Neutrophil (primary cell): Measurements from ENCODE around the gene SRSF4.

Source experiments
- H3K27ac ChIP-seq: fragments of 200-600 bp; sonication (generic); 2 replicates; pipeline ENCODE4 v1.5.1; 2016; ENCODE audit warnings: mild to moderate bottlenecking, moderate library complexity
- H3K27me3 ChIP-seq: fragments of 200-600 bp; sonication (generic); 2 replicates; pipeline ENCODE4 v1.6.0; 2016; ENCODE audit warnings: mild to moderate bottlenecking
- H3K36me3 ChIP-seq: fragments of 200-600 bp; sonication (generic); 2 replicates; pipeline ENCODE4 v1.5.1; 2017
- H3K4me1 ChIP-seq, 2 experiments: fragments of 200-600 bp in 1 of 2; sonication (generic) in 1 of 2; 1 replicate in 1 of 2; 2 replicates in 1 of 2; pipeline versions ENCODE4 v1.5.1 to v1.6.1; 2013 to 2016; ENCODE audit warnings: low read depth in 1 of 2, low read length in 1 of 2, mild to moderate bottlenecking in 1 of 2, moderate library complexity in 1 of 2; ENCODE audit not compliant: control insufficient read depth in 1 of 2, insufficient read depth in 1 of 2
- H3K4me3 ChIP-seq, 2 experiments: fragments of 200-600 bp in 1 of 2; sonication (generic) in 1 of 2; 1 replicate in 1 of 2; 2 replicates in 1 of 2; pipeline ENCODE4 v1.5.1; 2013 to 2016; ENCODE audit warnings: low read depth in 1 of 2, low read length in 1 of 2, mild to moderate bottlenecking in 1 of 2, moderate library complexity in 1 of 2
- H3K9me3 ChIP-seq: fragments of 200-600 bp; sonication (generic); 2 replicates; pipeline ENCODE4 v1.5.1; 2016
- TF ChIP-seq, protein P1 (sequence below): fragments of 200-600 bp; sonication (generic); IDR thresholded peaks from 2 replicates; pipeline ENCODE4 v1.5.1; 2016; ENCODE audit warnings: antibody characterized with exemption

SRSF4 gene

DNA sequence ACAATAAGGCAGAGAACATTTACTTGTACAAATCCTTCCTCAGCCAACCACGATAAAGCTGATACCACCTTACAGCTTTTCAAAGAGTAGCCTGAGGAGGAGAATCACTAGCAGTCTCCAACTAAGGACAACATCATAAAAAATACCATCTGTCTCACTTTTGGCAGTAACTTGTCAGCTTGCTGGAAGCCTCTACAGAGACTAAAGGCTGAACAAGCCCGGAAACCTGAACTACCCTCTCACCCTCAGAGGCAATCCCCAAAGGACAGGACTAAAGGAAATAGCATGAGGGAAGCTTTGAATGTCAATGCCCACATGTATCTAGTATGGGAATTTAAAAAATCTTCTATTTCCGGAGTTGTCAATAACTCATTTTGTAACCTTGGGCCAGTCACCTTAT lies 10.6 kb downstream of the SRSF4 start:
- peak overlapping the region; percentile 9 for H3K27ac ChIP-seq
- peaks cover 17% of the 10 kb centered on the region for H3K36me3 ChIP-seq
- TF ChIP-seq, protein P1, sequence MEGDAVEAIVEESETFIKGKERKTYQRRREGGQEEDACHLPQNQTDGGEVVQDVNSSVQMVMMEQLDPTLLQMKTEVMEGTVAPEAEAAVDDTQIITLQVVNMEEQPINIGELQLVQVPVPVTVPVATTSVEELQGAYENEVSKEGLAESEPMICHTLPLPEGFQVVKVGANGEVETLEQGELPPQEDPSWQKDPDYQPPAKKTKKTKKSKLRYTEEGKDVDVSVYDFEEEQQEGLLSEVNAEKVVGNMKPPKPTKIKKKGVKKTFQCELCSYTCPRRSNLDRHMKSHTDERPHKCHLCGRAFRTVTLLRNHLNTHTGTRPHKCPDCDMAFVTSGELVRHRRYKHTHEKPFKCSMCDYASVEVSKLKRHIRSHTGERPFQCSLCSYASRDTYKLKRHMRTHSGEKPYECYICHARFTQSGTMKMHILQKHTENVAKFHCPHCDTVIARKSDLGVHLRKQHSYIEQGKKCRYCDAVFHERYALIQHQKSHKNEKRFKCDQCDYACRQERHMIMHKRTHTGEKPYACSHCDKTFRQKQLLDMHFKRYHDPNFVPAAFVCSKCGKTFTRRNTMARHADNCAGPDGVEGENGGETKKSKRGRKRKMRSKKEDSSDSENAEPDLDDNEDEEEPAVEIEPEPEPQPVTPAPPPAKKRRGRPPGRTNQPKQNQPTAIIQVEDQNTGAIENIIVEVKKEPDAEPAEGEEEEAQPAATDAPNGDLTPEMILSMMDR, result no peak
- no peak overlapping the region for H3K4me3 ChIP-seq
- H3K4me1 ChIP-seq, result no peaks in the 10 kb centered on the region
- H3K9me3 ChIP-seq, result no peaks in the 10 kb centered on the region
- no peaks in the 10 kb centered on the region for H3K27me3 ChIP-seq

DNA sequence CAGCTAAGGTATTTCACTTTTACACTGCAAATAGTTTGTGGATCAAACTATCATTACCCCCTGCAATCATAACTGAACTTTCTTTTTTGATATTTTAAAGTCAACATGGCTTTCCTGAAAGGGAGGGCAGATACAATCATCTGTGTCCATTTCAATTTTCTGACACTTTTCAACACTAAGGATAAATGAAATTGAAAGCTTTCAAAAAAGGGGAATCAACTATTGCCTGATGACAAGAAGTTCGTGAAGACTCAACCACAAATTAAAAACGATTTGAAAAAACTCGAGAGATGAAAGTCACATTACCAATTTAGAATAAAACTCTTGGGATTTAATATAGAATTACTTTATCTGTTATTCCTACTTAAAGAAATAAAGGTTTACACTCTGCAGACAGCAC lies 11.7 kb downstream of the SRSF4 start:
- Histone ChIP-seq H3K27ac (peak overlapping the region; percentile 25), H3K9me3 (no peaks in the 10 kb centered on the region), H3K4me1 (no peaks in the 10 kb centered on the region)

DNA sequence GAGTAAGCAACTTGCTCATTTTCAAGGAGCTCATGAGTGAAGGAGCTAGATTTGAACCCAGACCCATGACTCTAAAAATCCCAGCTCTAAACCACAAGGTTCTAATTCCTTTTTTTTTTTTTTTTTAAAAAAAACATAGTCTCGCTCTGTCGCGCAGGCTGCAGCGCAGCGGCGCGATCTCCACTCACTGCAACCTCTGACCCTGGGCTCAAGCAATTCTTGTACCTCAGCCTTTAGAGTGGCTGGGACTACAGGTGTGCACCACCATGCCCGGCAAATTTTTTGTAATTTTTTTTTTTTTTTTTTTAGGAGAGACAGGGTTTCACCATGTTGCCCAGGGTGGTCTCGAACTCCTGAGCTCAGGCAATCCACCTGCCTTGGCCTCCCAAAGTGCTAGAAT lies 13.8 kb downstream of the SRSF4 start:
- TF ChIP-seq, protein P1, result no peak
- Histone ChIP-seq H3K4me1 (no peaks in the 10 kb centered on the region), H3K27ac (no peak overlapping the region), H3K9me3 (no peaks in the 10 kb centered on the region), H3K27me3 (no peaks in the 10 kb centered on the region), H3K36me3 (peaks cover 39% of the 10 kb centered on the region), H3K4me3 (no peak overlapping the region)

More for the DNA sequence above, 11.7 kb downstream of the SRSF4 start:
- H3K27me3 ChIP-seq, result no peaks in the 10 kb centered on the region
- H3K4me3 ChIP-seq, result no peak overlapping the region
- H3K36me3 ChIP-seq, result peaks cover 29% of the 10 kb centered on the region
- TF ChIP-seq, protein P1, result no peak

DNA sequence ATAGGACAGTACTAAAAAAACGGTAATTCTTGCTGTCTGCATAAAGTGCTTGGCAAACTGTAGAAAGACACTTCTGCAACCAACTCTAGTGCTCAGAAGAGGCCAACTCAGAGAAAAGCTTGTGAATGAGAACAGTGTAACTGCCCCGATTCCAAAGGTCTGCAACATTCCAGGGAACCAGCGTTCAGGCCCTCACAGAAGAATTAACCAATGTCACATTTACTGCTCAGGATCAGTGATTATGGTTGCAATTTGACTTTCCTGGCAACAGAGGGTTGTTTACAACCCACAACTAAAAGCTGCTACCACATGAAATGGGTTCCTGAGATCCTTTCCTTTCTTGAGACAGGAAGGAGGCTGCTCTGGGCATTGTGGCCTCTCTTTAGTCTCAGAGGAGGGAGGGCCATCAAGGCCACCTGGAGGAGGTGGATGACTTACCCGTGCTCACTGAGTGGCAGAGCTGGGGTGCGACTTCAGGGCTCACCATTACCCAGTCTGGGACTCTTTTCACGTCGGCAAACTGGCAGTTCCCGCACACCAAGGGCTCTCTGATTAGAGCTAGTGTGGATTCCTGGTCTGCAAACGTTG lies 15.3 kb downstream of the SRSF4 start:
- no peak overlapping the region for H3K4me3 ChIP-seq
- TF ChIP-seq, protein P1, result no peak
- H3K9me3 ChIP-seq, result no peaks in the 10 kb centered on the region
- H3K27me3 ChIP-seq, result no peaks in the 10 kb centered on the region
- peaks cover 4 to 6% of the 10 kb centered on the region in 2 experiments for H3K4me1 ChIP-seq
- H3K36me3 ChIP-seq, result peaks cover 41% of the 10 kb centered on the region
- H3K27ac ChIP-seq, result peak overlapping the region; percentile 4

DNA sequence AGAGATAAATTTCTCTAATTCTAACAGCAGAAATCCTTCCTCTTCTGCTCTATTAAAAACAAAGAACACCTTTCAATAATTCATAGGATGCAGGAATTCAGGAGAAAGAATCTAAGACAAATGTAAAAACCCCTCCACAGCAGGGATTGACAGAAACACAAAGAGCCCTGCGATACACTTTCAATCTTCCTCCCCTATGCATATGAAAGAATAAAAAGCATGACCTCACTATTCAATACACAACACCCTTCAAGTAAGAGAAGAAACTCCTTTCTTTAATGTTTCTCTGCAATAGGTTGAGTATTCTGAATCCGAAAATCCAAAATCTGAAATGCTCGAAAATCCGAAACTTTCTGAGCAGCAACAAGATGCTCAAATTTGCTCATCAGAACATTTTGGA lies 17.1 kb downstream of the SRSF4 start:
- Histone ChIP-seq H3K27ac (no peak overlapping the region), H3K36me3 (peaks cover 50% of the 10 kb centered on the region), H3K9me3 (no peaks in the 10 kb centered on the region), H3K4me1 (peaks cover 6 to 11% of the 10 kb centered on the region in 2 experiments), H3K27me3 (no peaks in the 10 kb centered on the region), H3K4me3 (no peak overlapping the region)
- TF ChIP-seq, protein P1, result no peak
